MM.1S (cell line): ENCODE results near the gene SORCS2.

Experiments used
- DNase-seq: peaks from one replicate; pipeline ENCODE4 v3.0.0-alpha.2; 2015
- H2AFZ ChIP-seq: fragments of 300-600 bp; sonication (generic); 2 replicates; pipeline ENCODE4 v1.6.0; 2016; ENCODE audit warnings: antibody characterized with exemption, low read length
- H3F3A ChIP-seq: fragments of 300-600 bp; sonication (generic); 2 replicates; pipeline ENCODE4 v1.6.1; 2016; ENCODE audit warnings: mild to moderate bottlenecking, antibody characterized with exemption, low read length, moderate library complexity, mixed read lengths; ENCODE audit not compliant: insufficient read depth
- H3K27ac ChIP-seq: fragments of 300-600 bp; sonication (generic); 2 replicates; pipeline ENCODE4 v1.5.1; 2016; ENCODE audit warnings: mild to moderate bottlenecking, low read length
- H3K27me3 ChIP-seq: fragments of 300-600 bp; sonication (generic); replicated peaks from 2 replicates; pipeline ENCODE4 v1.6.0; 2016; ENCODE audit warnings: low read length; ENCODE audit not compliant: insufficient read depth
- H3K36me3 ChIP-seq: fragments of 300-600 bp; sonication (generic); replicated peaks from 2 replicates; pipeline ENCODE4 v1.6.1; 2016; ENCODE audit warnings: mild to moderate bottlenecking, low read length, mixed read lengths; ENCODE audit not compliant: insufficient read depth
- H3K4me1 ChIP-seq: fragments of 300-600 bp; sonication (generic); 2 replicates; pipeline ENCODE4 v1.6.1; 2016; ENCODE audit warnings: low read length, mixed read lengths
- H3K4me2 ChIP-seq: fragments of 300-600 bp; sonication (generic); 2 replicates; pipeline ENCODE4 v1.6.0; 2016; ENCODE audit warnings: low read depth, low read length
- H3K4me3 ChIP-seq: fragments of 300-600 bp; sonication (generic); 2 replicates; pipeline ENCODE4 v1.5.1; 2016; ENCODE audit warnings: low read length, mixed read lengths
- H3K79me2 ChIP-seq: fragments of 300-600 bp; sonication (generic); 2 replicates; pipeline ENCODE4 v1.6.1; 2016; ENCODE audit warnings: mixed run types, low read length, mixed read lengths
- H3K9ac ChIP-seq: fragments of 300-600 bp; sonication (generic); 2 replicates; pipeline ENCODE4 v1.6.1; 2016; ENCODE audit warnings: low read length, mixed read lengths
- H3K9me2 ChIP-seq: fragments of 300-600 bp; sonication (generic); replicated peaks from 2 replicates; pipeline ENCODE4 v1.6.1; 2016; ENCODE audit warnings: mild to moderate bottlenecking, low read length, mixed read lengths; ENCODE audit not compliant: insufficient read depth
- H3K9me3 ChIP-seq: fragments of 300-600 bp; sonication (generic); replicated peaks from 2 replicates; pipeline ENCODE4 v1.6.1; 2016; ENCODE audit warnings: mild to moderate bottlenecking, low read length, mixed read lengths; ENCODE audit not compliant: insufficient read depth
- H4K20me1 ChIP-seq: fragments of 300-600 bp; sonication (generic); 2 replicates; pipeline ENCODE4 v1.6.1; 2016; ENCODE audit warnings: mild to moderate bottlenecking, low read length, moderate library complexity, mixed read lengths; ENCODE audit not compliant: insufficient read depth
- CTCF ChIP-seq: fragments of 300-600 bp; sonication (generic); IDR thresholded peaks from 2 replicates; pipeline ENCODE4 v1.5.1; 2016; ENCODE audit warnings: antibody characterized with exemption, low read length, mixed read lengths
- EZH2 ChIP-seq: fragments of 300-600 bp; sonication (generic); optimal IDR thresholded peaks from 2 replicates; pipeline ENCODE3; 2017; ENCODE audit warnings: low read depth, mild to moderate bottlenecking, antibody characterized with exemption, low read length, mixed read lengths
- EZH2phosphoT487 ChIP-seq: fragments of 300-600 bp; sonication (generic); IDR thresholded peaks from 2 replicates; pipeline ENCODE4 v1.6.1; 2018; ENCODE audit warnings: antibody characterized with exemption, low read length

SORCS2 gene

GRCh38 chr4:7627251-7628250, 435.2 kb downstream of the SORCS2 start:
- Histone ChIP-seq H3K4me3 (no peak overlapping the region), H3K27ac (no peak overlapping the region), H3K4me2 (no peak overlapping the region), H2AFZ (no peak overlapping the region), H3K9me2 (no peaks in the 10 kb centered on the region), H3K9me3 (no peaks in the 10 kb centered on the region), H3K36me3 (no peaks in the 10 kb centered on the region), H3K27me3 (peaks cover 91% of the 10 kb centered on the region), H3K9ac (no peak overlapping the region), H3K4me1 (no peaks in the 10 kb centered on the region), H3K79me2 (no peaks in the 10 kb centered on the region), H4K20me1 (no peaks in the 10 kb centered on the region), H3F3A (no peaks in the 10 kb centered on the region)
- no peak for DNase-seq
- TF ChIP-seq EZH2phosphoT487 = no peak
- no peak for TF ChIP-seq EZH2
- no peak for TF ChIP-seq CTCF

GRCh38 chr4:7628432-7628831, 436.1 kb downstream of the SORCS2 start:
- peaks cover 91% of the 10 kb centered on the region for H3K27me3 ChIP-seq
- H4K20me1 ChIP-seq = no peaks in the 10 kb centered on the region
- no peak overlapping the region for H3K9ac ChIP-seq
- no peaks in the 10 kb centered on the region for H3K9me3 ChIP-seq
- DNase-seq = no peak
- no peak overlapping the region for H3K27ac ChIP-seq
- no peak overlapping the region for H3K4me3 ChIP-seq
- no peaks in the 10 kb centered on the region for H3F3A ChIP-seq
- no peak overlapping the region for H3K4me2 ChIP-seq
- TF ChIP-seq EZH2phosphoT487 = no peak
- TF ChIP-seq EZH2 = no peak
- TF ChIP-seq CTCF = no peak
- H3K9me2 ChIP-seq = no peaks in the 10 kb centered on the region
- no peaks in the 10 kb centered on the region for H3K36me3 ChIP-seq
- no peak overlapping the region for H2AFZ ChIP-seq
- no peaks in the 10 kb centered on the region for H3K79me2 ChIP-seq
- no peaks in the 10 kb centered on the region for H3K4me1 ChIP-seq

- DNase-seq = no peak
- H3K36me3 ChIP-seq = no peaks in the 10 kb centered on the region
- TF ChIP-seq EZH2phosphoT487 (no peak), CTCF (no peak), EZH2 (no peak)
- no peak overlapping the region for H3K27ac ChIP-seq
- H3F3A ChIP-seq = no peaks in the 10 kb centered on the region
- H3K4me2 ChIP-seq = no peak overlapping the region
- no peaks in the 10 kb centered on the region for H3K79me2 ChIP-seq
- H2AFZ ChIP-seq = no peak overlapping the region
- no peaks in the 10 kb centered on the region for H3K9me3 ChIP-seq
- peaks cover 90% of the 10 kb centered on the region for H3K27me3 ChIP-seq
- H3K4me3 ChIP-seq = no peak overlapping the region
- H3K4me1 ChIP-seq = no peaks in the 10 kb centered on the region
- no peaks in the 10 kb centered on the region for H4K20me1 ChIP-seq
- H3K9me2 ChIP-seq = no peaks in the 10 kb centered on the region
- H3K9ac ChIP-seq = no peak overlapping the region
These were observed 437.3 kb downstream of the SORCS2 start for GRCh38 chr4:7629501-7630254.
